ENCODE measurements around the gene ATRNL1.
"Not testable (repeated sequence)": the region's sequence is repeated elsewhere in the genome, so short reads cannot be mapped to it uniquely, and the experiment has no call there.

ATRNL1 gene

DNA sequence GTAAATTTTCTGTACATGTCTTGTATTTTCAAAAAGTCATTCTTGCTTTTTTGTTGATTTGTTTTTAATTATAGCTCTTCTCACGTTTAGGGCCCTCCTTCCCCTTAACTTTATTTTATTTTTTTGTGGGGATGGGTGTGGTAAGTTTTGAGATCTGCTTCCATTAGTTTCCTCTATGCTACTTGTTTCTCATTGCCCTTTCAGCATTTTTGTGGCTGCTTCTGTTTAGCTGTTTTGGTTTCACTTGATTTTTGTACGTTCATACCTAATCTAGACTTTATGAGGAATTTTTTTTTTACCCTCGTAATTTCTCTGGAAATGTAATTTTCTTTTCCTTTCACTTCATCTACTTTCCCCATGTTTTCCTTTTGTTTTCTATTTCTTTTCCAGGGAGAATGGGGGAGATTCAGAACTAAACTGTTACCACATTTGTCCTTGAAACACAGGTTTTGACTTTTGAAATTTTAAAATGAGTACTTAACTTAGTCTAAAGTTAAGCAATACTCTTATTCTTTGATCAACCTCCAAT is 80.8 kb downstream of the ATRNL1 start:
- TF ChIP-seq, protein P1, sequence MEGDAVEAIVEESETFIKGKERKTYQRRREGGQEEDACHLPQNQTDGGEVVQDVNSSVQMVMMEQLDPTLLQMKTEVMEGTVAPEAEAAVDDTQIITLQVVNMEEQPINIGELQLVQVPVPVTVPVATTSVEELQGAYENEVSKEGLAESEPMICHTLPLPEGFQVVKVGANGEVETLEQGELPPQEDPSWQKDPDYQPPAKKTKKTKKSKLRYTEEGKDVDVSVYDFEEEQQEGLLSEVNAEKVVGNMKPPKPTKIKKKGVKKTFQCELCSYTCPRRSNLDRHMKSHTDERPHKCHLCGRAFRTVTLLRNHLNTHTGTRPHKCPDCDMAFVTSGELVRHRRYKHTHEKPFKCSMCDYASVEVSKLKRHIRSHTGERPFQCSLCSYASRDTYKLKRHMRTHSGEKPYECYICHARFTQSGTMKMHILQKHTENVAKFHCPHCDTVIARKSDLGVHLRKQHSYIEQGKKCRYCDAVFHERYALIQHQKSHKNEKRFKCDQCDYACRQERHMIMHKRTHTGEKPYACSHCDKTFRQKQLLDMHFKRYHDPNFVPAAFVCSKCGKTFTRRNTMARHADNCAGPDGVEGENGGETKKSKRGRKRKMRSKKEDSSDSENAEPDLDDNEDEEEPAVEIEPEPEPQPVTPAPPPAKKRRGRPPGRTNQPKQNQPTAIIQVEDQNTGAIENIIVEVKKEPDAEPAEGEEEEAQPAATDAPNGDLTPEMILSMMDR (IDR thresholded peaks at IDR 0.05; ENCODE audit: insufficient read depth, low read depth, low read length, missing control alignments): no peak
- H3K4me3 ChIP-seq (ENCODE audit: low read length): no peak overlapping the region
- DNase-seq (ENCODE audit: low read depth): no peak

DNA sequence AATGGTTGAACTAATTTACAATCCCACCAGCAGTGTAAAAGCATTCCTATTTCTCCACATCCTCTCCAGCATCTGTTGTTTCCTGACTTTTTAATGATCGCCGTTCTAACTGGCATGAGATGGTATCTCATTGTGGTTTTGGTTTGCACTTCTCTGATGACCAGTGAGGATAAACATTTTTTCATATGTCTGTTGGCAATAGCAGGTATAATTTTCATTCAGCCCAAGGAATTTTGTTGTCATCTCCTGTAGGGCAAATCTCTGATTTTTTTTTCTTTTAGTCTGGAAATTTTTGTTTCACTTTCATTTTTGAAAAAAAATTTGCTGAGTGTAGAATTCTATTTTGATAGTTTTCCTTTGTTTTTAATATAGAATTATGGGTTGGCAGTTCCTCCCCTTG is 114.1 kb downstream of the ATRNL1 start:
- not testable (repeated sequence) for H3K4me3 ChIP-seq (ENCODE audit: low read length); DNase-seq (ENCODE audit: low read depth)

DNA sequence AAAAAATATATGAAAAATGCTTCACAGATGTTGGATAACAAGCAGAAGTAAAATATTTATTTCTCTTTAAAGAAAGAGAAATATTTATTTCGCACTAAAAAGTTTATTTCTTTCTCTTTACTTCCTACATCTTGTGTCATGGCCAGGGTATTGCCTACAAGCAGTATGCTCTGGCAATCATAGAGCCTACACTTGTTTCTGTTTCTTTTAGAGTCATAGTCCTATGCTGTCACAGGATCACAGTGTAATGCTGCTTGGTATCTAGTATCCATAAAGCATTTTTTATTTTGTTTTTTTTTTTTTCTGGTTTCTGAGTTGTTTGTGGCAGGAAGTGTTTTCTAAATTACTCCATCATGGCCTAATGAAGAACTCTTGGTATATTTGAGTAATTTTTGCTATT is 116.0 kb downstream of the ATRNL1 start:
- TF ChIP-seq, protein P1 (IDR thresholded peaks at IDR 0.05; ENCODE audit: insufficient read depth, low read depth, low read length, missing control alignments): no peak
- no peak for DNase-seq (ENCODE audit: low read depth)
- H3K4me3 ChIP-seq (ENCODE audit: low read length): no peak overlapping the region

DNA sequence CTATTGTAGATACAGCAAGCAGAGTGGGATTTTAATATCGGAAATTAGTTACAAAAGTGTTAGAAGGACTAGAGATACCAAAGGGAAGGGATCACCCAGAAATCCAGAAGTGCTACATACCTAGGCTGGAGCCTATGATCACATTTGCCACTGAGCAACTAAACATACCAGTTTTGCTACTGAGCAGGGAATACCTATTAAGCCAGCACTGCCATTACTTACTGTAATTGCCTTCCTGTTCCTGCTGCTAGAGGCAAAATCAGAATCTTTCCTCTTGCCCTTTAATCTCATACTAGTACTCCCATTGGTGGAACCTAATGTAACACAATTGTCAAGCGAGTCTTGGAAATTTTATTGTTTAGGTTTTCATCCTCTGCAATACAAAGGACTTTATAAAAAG is 121.7 kb downstream of the ATRNL1 start:
- no peak overlapping the region for H3K4me3 ChIP-seq (ENCODE audit: low read length)
- DNase-seq (ENCODE audit: low read depth): peak; percentile 55
- TF ChIP-seq, protein P1 (IDR thresholded peaks at IDR 0.05; ENCODE audit: insufficient read depth, low read depth, low read length, missing control alignments): no peak

DNA sequence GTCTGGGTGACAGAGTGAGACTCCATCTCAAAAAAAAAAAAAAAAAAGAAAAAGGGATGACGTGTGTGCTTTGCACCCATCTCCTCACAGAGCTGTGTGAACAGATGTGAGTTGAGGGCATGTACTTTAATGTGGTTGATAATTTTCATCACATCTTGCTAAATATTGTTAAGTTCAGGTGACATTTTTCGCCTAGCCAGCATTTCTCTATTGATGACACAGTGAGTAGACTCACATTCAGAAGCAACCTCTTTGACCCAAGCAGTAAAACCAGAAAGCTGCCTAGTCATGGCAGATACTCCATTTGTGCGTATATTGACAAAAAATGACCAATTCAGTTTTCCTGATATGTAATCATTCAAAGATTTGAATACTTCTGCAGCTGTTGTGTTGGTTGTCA is 126.0 kb downstream of the ATRNL1 start:
- TF ChIP-seq, protein P1 (IDR thresholded peaks at IDR 0.05; ENCODE audit: insufficient read depth, low read depth, low read length, missing control alignments): no peak
- no peak overlapping the region for H3K4me3 ChIP-seq (ENCODE audit: low read length)

DNA sequence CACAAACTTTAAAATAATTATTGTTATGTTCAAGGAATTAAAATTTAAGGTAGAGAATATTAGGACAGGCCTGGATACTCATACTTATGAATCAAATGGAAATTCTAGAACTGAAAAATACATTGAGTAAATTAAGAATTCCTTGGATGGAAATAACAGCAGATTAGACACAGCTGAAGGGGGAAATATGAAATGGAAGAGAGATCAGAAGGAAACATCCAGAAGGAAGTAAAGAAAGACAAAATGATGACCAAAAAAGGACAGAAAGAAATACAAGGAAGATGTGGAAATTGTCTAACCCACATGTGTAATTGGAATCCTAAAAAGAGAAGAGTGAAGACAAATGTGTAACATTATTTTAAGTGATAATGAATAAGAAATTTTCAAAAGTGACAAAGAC is 128.9 kb downstream of the ATRNL1 start:
- DNase-seq (ENCODE audit: low read depth): no peak
- no peak overlapping the region for H3K4me3 ChIP-seq (ENCODE audit: low read length)
- TF ChIP-seq, protein P1 (IDR thresholded peaks at IDR 0.05; ENCODE audit: insufficient read depth, low read depth, low read length, missing control alignments): no peak

More for the DNA sequence above, 126.0 kb downstream of the ATRNL1 start:
- no peak for DNase-seq (ENCODE audit: low read depth)

DNA sequence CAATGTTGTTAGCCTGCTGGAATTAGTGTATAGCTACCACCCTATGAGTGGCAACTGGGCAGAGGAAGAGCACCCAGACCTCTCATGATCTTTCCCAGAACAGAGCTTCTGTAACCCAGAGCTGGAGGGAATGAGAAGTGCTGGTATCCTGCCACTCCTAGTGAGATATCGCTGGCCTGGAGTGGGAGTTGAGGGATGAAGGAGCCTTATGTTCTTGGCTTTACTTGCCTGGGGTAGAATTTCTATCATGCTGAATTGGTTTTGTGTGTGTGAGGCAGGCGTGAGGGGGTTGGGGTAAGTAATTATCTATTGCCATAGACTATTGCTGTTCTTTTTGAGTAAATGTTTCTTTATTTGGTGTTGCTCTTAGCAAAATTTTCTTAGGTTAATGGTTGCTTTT is 146.6 kb downstream of the ATRNL1 start:
- DNase-seq (ENCODE audit: low read depth): no peak
- TF ChIP-seq, protein P1 (IDR thresholded peaks at IDR 0.05; ENCODE audit: insufficient read depth, low read depth, low read length, missing control alignments): no peak

More for the DNA sequence above, 146.6 kb downstream of the ATRNL1 start:
- H3K4me3 ChIP-seq (ENCODE audit: low read length): no peak overlapping the region

All from epithelial cell of esophagus (primary cell).